ENCODE measurements around the gene PAX9.

Gene PAX9

DNA sequence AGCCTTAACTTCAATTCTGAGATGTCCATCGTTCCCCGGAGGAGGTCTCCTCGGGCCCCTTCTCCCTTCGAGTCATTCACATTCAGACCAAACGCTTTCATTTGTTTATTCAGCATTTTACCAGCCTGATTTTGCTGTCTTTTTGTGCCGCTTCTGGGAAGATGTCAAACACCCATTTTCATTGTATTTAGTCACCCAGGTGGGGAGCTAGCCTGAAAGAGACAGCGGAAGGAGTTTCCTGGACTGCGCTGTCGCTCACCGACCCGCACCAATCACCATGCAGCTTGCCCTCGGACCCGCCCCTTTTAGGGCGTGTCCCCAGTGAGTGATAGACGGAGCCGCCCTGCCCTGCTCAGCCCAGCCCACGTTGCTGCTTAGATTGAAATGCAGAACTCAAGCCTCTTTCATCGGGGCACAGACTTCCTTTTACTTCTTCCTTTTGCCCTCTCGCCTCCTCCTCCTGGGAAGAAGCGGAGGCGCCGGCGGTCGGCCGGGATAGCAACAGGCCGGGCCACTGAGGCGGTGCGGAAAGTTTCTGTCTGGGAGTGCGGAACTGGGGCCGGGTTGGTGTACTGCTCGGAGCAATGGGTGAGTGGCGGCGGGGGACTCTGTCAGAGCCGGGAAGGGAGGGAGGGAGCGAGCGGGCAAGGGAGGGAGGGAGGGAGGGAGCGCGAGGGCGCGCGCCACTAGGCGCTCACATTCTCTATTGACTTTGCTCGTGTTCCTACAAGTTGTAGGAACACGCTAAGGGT is at the start of gene PAX9:
Gene PAX9 (plus strand): TSS at position 355 of the 752 bp plus-strand sequence. CDS start 230 bp downstream, at position 585.
- TF ChIP-seq, protein P1, sequence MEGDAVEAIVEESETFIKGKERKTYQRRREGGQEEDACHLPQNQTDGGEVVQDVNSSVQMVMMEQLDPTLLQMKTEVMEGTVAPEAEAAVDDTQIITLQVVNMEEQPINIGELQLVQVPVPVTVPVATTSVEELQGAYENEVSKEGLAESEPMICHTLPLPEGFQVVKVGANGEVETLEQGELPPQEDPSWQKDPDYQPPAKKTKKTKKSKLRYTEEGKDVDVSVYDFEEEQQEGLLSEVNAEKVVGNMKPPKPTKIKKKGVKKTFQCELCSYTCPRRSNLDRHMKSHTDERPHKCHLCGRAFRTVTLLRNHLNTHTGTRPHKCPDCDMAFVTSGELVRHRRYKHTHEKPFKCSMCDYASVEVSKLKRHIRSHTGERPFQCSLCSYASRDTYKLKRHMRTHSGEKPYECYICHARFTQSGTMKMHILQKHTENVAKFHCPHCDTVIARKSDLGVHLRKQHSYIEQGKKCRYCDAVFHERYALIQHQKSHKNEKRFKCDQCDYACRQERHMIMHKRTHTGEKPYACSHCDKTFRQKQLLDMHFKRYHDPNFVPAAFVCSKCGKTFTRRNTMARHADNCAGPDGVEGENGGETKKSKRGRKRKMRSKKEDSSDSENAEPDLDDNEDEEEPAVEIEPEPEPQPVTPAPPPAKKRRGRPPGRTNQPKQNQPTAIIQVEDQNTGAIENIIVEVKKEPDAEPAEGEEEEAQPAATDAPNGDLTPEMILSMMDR (IDR thresholded peaks at IDR 0.05; ENCODE audit: low read depth, low read length), result no peak
- peak within 1 kb of the TSS; percentile 35 for H3K4me3 ChIP-seq (ENCODE audit: low read depth, low read length)

- no peak overlapping the region for H3K4me3 ChIP-seq (ENCODE audit: low read depth, low read length)
- TF ChIP-seq, protein P1 (IDR thresholded peaks at IDR 0.05; ENCODE audit: low read depth, low read length), result no peak
These were observed 43.8 kb upstream of the PAX9 start for GRCh38 chr14:36617824-36618223.

GRCh38 chr14:36618641-36619040 is 43.0 kb upstream of the PAX9 start:
- TF ChIP-seq, protein P1 (IDR thresholded peaks at IDR 0.05; ENCODE audit: low read depth, low read length), result no peak
- H3K4me3 ChIP-seq (ENCODE audit: low read depth, low read length), result no peak overlapping the region

DNA sequence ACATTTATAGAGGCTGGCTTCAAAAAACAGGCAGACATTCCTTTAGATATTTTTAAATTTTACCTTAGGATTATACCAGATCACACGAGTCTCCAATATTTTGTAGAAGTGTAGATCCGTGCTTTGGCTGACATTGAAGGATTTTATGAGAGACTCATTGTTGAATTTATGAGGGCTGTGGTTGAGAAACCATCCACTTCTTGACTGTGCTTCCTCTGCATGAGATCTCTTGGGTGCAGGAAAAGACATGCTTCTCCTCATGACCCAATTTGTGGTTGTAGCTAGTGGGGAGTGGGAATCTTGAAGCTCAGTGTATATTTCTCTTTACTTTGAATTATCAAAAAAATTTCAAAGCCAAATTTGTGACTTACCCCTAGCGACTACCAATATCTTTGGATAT is 42.5 kb upstream of the PAX9 start:
- TF ChIP-seq, protein P1 (IDR thresholded peaks at IDR 0.05; ENCODE audit: low read depth, low read length), result no peak
- no peak overlapping the region for H3K4me3 ChIP-seq (ENCODE audit: low read depth, low read length)

DNA sequence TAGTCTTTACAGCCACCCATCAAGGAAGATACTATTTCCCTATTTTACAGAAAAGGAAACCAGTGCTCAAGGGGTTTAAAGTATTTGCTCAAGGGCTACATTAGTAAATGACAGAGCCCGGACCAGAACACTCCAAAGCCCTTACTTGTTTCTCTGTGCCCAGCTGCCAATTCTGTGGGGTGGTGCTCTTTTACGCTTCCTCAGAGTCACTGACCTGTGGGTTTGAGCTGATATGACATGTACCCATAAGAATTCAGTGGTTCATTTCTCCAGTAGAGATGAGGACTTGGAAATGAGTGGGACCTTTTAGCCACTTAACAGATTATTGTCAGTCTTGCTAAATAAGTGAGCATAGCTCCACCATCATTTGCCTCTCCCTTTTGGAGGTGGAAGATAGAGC is 41.8 kb upstream of the PAX9 start:
- TF ChIP-seq, protein P1 (IDR thresholded peaks at IDR 0.05; ENCODE audit: low read depth, low read length), result no peak
- H3K4me3 ChIP-seq (ENCODE audit: low read depth, low read length), result no peak overlapping the region

DNA sequence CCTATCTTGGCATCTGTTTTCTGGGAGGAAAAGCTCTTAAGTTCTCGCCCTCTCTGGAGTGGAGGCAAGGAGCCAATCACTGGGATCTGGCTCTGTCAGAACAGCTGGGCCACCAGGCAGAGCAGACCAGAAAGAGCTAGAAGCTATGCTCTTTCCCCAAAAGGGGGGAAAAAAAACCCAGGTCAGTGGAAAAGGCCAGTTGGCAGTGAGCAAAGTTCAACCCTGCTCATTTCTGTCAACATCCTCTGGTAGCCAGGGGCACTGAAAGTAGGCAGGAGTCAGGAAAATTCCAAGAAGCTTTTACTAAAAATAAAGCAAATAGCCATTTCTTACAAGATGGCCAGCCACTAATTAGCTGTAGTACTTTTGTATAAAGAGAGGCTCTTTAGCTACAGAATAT is 36.6 kb upstream of the PAX9 start:
- TF ChIP-seq, protein P1 (IDR thresholded peaks at IDR 0.05; ENCODE audit: low read depth, low read length), result no peak
- no peak overlapping the region for H3K4me3 ChIP-seq (ENCODE audit: low read depth, low read length)

GRCh38 chr14:36625436-36625835 is 36.2 kb upstream of the PAX9 start:
- H3K4me3 ChIP-seq (ENCODE audit: low read depth, low read length), result no peak overlapping the region
- TF ChIP-seq, protein P1 (IDR thresholded peaks at IDR 0.05; ENCODE audit: low read depth, low read length), result no peak
